Omental fat pad (tissue), 4 donors: ENCODE results near the gene CDON. TPM values are rescaled to one million over a fixed set of nuclear protein-coding genes. Genes with fewer than 3 reads are reported as not detected.

ENCODE experiments used
- ATAC-seq: fragments of 150-250 bp; one replicate; pipeline ENCODE4 v1.9.1; 2016; ENCODE audit warnings: mild to moderate bottlenecking, moderate library complexity; ENCODE audit not compliant: low FRiP score
- DNase-seq: peaks from one replicate; pipeline ENCODE4 v3.0.0-alpha.2; 2019; ENCODE audit warnings: low spot score
- total RNA-seq, 4 donors: library from RNA; depleted of rRNA; stranded (reverse); fragments of >200 nt; gene quantifications; one replicate each; pipeline ENCODE4 v1.1.0, GENCODE V29; 2016
- TF ChIP-seq, protein P1 (sequence below), 3 donors: fragments of 450-650 bp; IDR thresholded peaks; one replicate each; pipeline ENCODE4 v1.5.1; 2016 to 2017; ENCODE audit warnings: antibody characterized with exemption in 3 of 3, mild to moderate bottlenecking in 3 of 3, moderate library complexity in 2 of 3

Gene CDON
- total RNA-seq, 4 donors from 2014 or later: 13.1 to 159 (median 43.4) TPM

DNA sequence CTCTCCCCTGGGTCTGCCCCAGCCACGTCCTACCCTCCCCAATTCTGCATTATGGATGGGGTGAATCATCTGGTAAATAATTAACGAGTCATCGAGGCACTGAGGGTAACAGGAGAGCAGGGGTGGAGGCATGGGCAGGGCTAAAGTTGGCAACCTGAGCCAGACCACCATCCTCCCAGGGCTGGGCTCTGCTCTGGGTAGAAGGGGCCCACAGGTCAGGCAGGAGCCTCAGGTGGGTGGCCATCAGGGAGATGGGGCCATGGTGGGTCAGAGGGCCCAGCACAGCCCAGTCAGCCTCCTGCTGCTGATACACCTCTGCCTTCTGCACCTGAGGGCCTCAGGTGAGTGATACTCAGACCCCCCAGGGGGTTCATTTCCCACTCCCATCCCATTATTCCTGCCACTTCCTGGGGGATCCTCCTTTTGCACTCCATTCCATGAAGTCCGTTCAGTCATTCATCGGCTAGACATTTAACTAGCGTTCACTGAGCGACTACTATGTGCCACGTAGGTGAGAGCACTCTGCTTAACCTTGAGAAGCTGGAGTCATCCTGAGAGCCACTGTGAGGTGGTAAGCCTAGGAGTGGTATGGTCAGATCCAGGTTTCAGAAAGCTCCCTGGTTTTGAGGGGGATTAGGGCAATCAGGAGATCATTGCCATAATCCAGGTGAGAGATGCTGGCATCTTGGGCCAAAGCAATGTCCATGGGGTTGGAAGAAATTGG, 116.7 kb downstream of the CDON start, which contains the start of gene VSIG10L2:
TSS of gene VSIG10L2 (plus strand) at position 248 of the 724 bp plus-strand sequence. CDS start at position 260, 12 bp downstream.
- ATAC-seq: no peak
- DNase-seq: no peak
- TF ChIP-seq, protein P1, sequence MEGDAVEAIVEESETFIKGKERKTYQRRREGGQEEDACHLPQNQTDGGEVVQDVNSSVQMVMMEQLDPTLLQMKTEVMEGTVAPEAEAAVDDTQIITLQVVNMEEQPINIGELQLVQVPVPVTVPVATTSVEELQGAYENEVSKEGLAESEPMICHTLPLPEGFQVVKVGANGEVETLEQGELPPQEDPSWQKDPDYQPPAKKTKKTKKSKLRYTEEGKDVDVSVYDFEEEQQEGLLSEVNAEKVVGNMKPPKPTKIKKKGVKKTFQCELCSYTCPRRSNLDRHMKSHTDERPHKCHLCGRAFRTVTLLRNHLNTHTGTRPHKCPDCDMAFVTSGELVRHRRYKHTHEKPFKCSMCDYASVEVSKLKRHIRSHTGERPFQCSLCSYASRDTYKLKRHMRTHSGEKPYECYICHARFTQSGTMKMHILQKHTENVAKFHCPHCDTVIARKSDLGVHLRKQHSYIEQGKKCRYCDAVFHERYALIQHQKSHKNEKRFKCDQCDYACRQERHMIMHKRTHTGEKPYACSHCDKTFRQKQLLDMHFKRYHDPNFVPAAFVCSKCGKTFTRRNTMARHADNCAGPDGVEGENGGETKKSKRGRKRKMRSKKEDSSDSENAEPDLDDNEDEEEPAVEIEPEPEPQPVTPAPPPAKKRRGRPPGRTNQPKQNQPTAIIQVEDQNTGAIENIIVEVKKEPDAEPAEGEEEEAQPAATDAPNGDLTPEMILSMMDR (IDR thresholded peaks at IDR 0.05): no peak

DNA sequence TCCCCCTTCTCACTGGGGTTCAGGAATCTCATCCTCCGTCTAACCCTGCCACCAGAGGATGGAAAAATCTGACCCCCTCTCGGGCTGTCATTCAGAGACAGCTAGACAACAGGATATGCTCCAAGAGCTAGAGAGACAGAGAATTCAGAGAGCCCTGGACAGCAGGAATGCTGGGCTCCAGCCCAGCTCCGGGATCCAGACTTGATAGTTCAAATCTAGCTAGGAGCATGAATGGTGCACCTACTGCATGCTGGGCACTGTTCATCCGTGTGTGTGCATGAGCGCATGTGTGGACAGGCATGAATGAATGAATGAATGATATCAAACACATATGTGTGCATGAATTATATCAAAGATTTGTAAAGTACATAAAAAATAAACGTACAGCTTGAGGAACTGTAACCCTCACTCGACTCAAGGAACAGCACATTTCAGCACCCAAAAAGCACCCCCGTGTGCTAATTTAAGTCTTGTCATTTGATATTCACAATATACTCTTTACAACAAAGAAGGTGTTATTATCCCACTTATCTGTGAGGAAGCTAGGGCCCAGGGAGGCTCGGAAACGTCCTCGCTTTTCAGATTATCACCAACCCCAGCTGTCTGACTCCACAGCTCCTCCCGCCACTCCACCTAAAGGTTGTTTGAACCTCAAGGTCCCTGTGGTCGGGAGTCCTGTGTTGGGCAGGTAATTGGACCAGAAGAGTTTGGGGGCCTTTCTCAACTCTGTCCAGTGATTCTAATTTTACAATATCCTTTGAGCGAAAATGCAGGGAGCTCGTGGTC, 117.5 kb downstream of the CDON start:
- ATAC-seq: no peak
- TF ChIP-seq, protein P1 (IDR thresholded peaks at IDR 0.05): no peak
- DNase-seq: no peak

DNA sequence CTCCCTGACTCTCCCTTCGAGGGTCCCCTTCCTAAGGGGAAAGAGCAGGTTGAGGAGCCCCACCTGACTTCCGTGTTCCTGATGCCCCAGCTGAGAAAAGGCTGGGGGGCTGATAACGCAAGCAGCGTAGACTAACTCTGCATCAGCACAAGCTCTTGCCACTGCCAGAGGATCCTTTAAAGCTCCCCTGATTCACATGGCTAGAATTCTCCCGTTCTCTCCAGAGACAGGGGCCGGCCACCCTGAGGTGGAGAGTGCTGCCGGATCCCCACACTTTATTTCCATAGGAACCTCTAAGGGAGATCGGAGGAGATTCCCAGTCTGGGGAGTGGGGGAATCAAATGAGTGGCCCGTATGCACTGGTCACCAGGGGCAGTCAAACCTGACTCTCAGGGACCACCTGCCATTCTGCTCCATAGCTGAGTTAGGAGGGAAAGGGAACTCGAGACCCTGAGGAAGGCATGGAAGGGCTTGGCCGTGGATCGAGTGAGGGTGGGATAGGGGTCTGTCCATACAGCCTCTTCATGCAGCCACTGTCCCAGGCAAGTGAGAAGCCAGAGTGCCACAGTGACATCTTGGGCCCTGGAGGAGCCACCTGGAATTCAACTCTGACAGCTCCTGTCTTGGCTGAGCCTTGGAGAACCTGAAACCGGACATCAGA, 118.2 kb downstream of the CDON start:
- no peak for ATAC-seq
- no peak for DNase-seq
- TF ChIP-seq, protein P1 (IDR thresholded peaks at IDR 0.05): no peak

DNA sequence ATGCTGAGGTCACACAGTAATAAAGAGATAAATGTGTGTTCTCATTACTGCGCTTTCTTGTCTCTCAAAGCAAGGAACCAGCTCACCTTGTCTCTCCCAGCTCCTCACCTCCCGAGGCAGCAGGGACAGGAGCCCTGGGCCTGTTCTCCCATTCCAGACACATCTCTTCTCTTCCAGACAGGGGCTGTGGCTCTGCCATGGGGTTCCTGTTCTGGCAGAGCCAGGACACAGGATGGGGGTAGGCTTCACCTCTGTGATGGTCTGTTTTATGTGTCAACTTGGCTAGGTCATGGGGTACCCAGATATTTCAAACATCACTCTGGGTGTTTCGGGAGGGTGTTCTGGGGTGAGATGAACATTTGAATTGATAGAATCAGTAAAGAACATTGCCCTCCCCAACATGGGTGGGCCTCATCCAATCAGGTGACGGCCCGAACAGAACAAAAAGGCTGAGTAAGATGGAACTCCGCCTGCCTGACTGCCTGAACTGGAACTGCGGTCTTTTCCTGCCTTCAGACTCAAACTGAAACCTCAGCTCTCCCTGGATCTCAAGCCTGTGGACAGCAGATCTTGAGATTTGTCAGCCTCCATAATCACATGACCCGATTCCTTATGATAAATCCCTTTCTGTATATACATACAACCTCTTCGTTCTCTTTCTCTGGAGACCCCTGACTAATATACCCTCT, 118.9 kb downstream of the CDON start:
- ATAC-seq (no peak), DNase-seq (no peak)
- TF ChIP-seq, protein P1 (IDR thresholded peaks at IDR 0.05): no peak

DNA sequence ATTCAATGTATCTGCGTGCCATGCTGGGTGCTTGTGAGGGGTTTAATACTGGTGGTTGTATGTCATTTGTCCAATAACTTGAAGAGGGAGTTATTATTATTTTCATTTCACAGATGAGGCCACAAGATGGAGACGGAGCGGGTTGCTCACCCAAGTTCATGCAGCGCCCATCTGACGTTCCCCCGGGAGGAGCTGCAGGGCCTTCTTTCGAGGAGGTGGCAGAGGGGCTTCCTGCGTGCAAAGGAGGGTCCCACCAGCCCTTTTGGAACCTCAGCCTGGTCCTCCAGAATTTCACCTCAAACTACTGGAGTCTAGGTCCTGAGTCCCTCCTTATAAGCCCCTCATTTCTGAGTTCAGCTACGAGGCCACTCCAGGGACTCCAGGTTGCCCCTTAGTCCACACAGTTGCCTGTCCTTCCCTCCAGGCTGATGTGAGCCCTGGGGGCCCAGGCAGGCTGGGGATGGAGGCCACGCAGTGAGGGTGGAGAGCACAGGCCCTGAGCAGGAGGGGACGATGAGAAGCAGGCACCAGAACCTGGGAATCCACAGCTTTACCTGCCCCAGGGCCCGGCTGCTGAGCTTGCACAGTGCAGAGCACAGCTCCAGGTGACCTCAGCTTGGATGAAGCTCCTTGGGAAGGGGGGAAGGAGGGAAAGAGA, 119.8 kb downstream of the CDON start:
- DNase-seq (no peak), ATAC-seq (no peak)
- TF ChIP-seq, protein P1 (IDR thresholded peaks at IDR 0.05): no peak
